GM19240 (cell line): Measurements from ENCODE around the gene ZNF732.
"Not testable (repeated sequence)": the region's sequence is repeated elsewhere in the genome, so short reads cannot be mapped to it uniquely, and the experiment has no call there.

Experiments used
- DNase-seq: peaks from one replicate; pipeline ENCODE4 v3.0.0; 2011; ENCODE audit warnings: low spot score; ENCODE audit not compliant: insufficient read length

Gene ZNF732

DNA sequence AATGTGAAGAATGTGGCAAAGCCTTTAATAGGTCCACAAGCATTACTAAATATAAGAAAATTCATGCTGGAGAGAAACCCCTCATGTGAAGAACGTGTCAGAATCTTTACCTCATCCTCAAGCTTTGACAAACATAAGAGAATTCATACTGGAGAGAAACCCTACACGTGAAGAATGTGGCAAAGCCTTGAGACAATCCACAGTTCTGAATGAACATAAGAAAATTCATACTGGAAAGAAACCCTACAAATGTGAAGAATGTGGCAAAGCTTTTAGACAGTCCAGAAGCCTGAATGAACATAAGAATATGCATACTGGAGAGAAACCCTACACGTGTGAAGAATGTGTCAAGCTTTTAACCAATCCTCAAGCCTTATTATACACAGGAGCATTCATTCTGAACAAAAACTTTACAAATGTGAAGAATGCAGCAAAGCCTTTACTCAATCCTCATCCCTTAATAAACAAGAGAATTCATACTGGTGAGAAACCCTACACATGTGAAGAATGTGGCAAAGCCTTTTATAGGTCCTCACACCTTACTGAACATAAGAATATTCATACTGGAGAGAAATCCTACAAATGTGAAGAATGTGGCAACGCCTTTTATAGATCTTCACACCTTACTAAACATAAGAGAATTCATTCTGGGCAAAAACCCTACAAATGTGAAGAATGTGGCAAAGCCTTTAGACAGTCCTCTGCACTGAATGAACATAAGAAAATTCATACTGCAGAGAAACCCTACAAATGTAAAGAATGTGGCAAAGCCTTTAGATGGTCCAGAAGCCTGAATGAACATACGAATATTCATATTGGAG is 51.1 kb downstream of the ZNF732 start:
- no peak for DNase-seq

DNA sequence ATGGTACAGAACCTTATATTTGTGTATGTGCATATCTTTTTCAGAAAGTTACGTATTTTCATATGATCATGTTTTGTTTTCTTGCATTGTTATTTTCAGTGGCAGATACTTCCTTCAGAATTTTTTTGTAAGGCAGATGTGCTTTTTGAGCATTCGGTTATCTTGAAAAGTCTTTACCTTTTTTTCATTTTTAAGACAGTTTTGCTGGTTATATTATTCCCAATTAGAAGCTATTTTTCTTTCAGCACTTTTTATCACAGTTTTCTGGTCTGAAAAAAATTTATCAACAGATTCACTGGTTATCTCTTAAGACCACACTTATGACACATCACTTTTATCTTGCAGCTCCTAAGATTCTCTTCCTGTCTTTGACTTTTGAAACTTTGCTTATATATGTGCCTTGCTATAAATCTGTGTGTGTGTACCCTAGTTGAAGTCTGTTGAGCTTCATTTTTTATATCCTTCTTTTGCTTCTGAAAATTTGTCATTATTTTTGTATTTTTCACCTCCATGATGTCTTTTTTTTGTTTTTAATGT is 53.1 kb downstream of the ZNF732 start:
- DNase-seq, result no peak

DNA sequence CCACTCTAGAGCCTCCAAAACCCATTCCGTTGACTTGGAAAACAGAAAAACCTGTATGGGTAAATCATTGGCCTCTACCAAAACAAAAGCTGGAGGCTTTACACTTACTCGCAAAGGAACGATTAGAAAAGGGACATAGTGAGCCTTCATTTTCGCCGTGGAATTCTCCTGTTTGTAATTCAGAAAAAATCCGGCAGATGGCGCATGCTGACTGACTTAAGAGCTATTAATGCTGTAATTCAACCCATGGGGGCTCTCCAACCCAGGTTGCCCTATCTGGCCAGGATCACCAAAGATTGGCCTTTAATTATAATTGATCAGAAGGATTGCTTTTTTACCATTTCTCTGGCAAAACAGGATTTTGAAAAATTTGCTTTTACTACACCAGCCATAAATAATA is 60.8 kb downstream of the ZNF732 start:
- no peak for DNase-seq

DNA sequence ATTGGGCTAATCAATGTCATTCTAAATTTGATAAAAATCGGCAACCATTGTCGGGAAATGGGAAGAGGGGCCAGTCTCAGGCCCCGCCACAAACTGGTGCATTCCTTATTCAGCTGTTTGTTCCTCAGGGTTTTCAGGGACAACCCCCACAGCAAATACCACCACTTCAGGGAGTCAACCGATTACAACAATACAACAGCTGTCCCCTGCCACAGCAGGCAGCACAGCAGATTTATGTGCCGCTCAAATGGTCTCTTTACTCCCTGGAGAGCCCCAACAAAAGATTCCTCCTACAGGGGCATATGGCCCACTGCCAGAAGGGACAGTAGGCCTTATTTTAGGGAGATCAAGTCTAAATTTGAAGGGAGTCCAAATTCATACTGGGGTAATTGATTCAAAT is 61.8 kb downstream of the ZNF732 start:
- no peak for DNase-seq

DNA sequence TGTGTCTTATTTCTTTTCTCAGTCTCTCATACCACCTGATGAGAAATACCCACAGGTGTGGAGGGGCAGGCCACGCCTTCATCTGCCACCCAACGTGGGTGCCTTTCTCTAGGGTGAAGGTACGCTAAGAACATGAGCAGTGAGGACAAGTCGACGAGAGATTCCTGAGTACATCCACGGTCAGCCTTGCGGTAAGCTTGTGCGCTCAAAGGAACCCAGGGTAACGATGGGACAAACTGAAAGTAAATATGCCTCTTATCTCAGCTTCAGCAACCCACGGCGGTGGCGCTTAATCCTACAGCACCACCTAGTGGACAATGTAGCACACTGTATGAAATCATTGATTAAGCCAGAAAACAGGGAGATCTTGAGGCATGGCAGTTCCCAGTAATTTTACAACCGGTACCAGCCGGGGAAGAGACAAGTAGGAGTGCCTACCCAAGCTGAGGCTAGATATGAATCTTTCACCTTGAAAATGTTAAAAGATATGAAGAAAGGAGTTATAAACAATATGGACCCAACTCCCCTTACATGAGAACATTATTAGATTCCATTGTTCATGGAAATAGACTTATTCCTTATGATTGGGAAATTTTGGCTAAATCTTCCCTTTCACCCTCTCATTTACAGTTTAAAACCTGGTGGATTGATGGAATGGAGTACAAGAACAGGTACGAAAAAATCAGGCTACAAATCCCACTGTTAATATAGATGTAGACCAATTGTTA is 63.0 kb downstream of the ZNF732 start:
- no peak for DNase-seq

DNA sequence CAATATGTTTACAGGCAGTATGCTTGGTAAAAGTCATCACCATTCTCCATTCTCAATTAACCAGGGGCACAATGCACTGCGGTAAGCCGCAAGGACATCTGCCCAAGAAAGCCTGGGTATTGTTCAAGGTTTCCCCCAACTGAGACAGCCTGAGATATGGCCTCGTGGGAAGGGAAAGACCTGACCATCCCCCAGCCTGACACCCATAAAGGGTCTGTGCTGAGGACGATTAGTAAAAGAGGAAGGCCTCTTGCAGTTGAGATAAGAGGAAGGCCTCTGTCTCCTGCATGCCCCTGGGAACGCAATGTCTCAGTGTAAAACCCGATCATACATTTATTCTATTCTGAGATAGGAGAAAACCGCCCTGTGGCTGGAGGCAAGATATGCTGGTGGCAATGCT is 63.9 kb downstream of the ZNF732 start:
- DNase-seq, result not testable (repeated sequence)

DNA sequence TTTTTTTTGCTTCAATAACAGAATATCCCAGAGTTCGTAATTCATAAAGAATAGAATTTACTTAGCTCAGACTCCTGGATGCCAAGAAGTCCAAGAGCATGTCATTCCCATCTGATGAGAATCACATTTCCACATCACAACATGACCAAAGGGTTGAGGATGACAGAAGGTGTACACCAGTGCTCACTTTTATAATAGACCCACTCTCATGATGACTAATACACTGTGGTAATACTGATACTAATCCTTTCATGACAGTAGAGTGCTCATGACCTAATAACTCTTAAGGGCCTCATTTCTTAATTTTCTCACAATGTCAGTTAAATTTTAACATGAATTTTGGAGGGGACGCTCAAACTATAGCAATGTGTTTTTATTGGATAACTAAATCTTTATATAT is 69.2 kb downstream of the ZNF732 start:
- DNase-seq, result no peak

DNA sequence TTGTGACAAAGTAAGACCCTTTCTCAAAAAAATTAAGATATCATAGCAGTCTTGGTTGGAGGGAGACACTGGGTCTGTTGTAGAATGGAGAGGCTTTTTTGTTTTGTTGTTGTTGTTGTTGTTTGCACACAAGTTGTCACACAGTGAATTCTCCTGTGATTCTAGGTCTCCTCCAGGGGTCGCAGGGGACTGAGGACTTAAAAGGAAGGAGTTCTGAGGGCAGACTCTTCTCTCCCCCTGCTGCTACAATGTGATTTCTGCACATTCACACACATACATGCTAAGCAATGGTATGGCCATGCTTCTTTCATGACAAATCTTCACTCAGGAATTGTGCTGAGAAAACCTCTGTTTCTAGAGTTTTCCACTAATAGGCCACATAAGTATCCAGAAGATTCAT is 71.1 kb downstream of the ZNF732 start:
- no peak for DNase-seq

DNA sequence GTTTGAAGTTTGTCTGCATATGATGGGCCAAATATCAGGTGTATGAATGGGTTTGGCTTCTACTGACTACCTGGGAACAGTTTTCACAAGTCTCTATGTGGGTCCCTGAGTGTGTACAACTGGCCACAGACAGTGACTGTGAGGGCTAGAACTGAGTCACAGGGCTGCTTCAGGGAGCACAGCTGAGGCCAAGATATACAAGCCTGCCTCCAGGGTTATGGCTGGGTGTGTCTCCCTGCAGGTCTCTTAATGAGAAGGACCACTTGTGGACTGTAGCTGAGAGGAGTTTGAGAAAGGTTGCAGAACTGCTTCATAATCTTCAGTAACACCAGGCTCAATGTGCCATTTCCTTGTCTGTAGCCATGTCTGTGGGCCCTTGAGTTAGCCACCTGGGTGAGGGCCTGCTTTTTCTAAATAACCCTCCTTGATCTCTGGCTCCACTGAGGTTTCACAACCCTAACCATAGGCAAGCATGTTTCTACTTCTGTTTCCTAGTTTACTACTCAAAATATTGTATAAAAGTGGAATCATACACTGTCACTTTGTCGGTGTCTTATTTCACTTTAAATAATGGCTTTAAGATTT is 81.3 kb downstream of the ZNF732 start:
- DNase-seq, result no peak
